Adrenal gland (tissue), 12 donors: Measurements from ENCODE around the gene NR2F1-AS1. TPM values are rescaled to one million over a fixed set of nuclear protein-coding genes. Genes with fewer than 3 reads are reported as not detected.
A peak's percentile ranks its signal among the peaks of the same experiment; 100 is the strongest.

Source experiments
- DNase-seq, 7 donors: peaks; one replicate each; pipeline ENCODE4 v3.0.0-alpha.2; 2019 to 2020
- H3K27ac ChIP-seq, 5 donors: fragments of 200-600 bp; sonication (generic) in 4 of 5; 1 replicate in 3 of 5; 2 replicates in 2 of 5; pipeline versions ENCODE4 v1.5.1 to v1.8.0; 2016 to 2020; ENCODE audit warnings: mild to moderate bottlenecking in 1 of 5
- H3K27me3 ChIP-seq: fragments of 200-600 bp; 2 replicates; pipeline ENCODE4 v1.8.0; 2021
- H3K36me3 ChIP-seq, 2 donors: fragments of 200-600 bp; replicated peaks in 1 of 2; 1 replicate in 1 of 2; 2 replicates in 1 of 2; pipeline versions ENCODE4 v1.5.1 to v1.8.0; 2018 to 2022
- H3K4me1 ChIP-seq, 2 donors: fragments of 200-600 bp; replicated peaks in 1 of 2; 1 replicate in 1 of 2; 2 replicates in 1 of 2; pipeline versions ENCODE4 v1.5.1 to v1.8.0; 2018 to 2021
- H3K4me3 ChIP-seq, 4 donors: fragments of 200-600 bp; sonication (generic) in 3 of 4; one replicate each; pipeline ENCODE4 v1.5.1; 2016 to 2018
- H3K9me3 ChIP-seq, 3 donors: fragments of 200-600 bp; sonication (generic) in 1 of 3; replicated peaks in 1 of 3; 1 replicate in 2 of 3; 2 replicates in 1 of 3; pipeline versions ENCODE4 v1.5.1 to v1.8.0; 2016 to 2021
- CTCF ChIP-seq, 6 experiments: fragments of 450-650 bp in 4 of 6; fragments of 200-600 bp in 2 of 6; sonication (generic) in 1 of 6; IDR thresholded peaks; 1 replicate in 5 of 6; 2 replicates in 1 of 6; pipeline versions ENCODE4 v1.5.1 to v1.8.0; 2016 to 2021; ENCODE audit warnings: antibody characterized with exemption in 6 of 6, mild to moderate bottlenecking in 2 of 6, moderate library complexity in 1 of 6
- POLR2A ChIP-seq, 2 donors: fragments of 450-650 bp; IDR thresholded peaks; one replicate each; pipeline ENCODE4 v1.6.1; 2017; ENCODE audit warnings: antibody characterized with exemption in 2 of 2, mild to moderate bottlenecking in 2 of 2, moderate library complexity in 1 of 2
- WGBS, 4 donors: extraction: QIAGEN DNeasy Blood & Tissue Kit in 2 of 4; methylation state at CpG; one replicate each; pipeline versions ENCODE4 v1.1.5 to v1.1.7; 2013 to 2017; 5-methylcytosine and 5-hydroxymethylcytosine counted together
- intact Hi-C, 2 donors: fragments of 100-400 bp; cut with DNase I; formaldehyde crosslinking; loops; one replicate each; pipeline versions ENCODE4 v1.14.1 to v1.15.0; 2022 to 2023
- polyA plus RNA-seq, 3 donors: library from polyadenylated mRNA; stranded (reverse); fragments of 200-250 nt in 2 of 3; fragments of 350-450 nt in 1 of 3; fragmentation: Illumina TruSeq in 1 of 3; extraction: RNeasy Lipid Tissue Mini Kit (QIAGEN cat#74804) in 1 of 3; gene quantifications; one replicate each; pipeline ENCODE4 v1.2.3, GENCODE V29; 2013 to 2014
- total RNA-seq, 9 donors: library from RNA; depleted of rRNA in 4 of 9; stranded (reverse); fragments of >200 nt in 4 of 9; fragments of 120-200 nt in 1 of 9; fragmentation: NEBNext Ultra II Directional in 1 of 9; extraction: Animal tissue kit (Norgen Biotek cat#: 25700) in 1 of 9; gene quantifications; one replicate each; pipeline versions ENCODE4 v1.1.0 to v1.2.4, GENCODE V29; 2013 to 2023
- donor health status: healthy with polysubstance abuse.
- donor health status: Bipolar disorder and iron deficiency.
- donor health status: DM: yes; HTN: yes; CAD: no.
- donor health status: DM: no; HTN: no; CAD: no.
- donor health status: DM: no; HTN: no; CAD: no.
- donor health status: DM: yes; HTN: yes; CAD: no.

Gene NR2F1-AS1
- total and polyA plus RNA-seq, 12 donors: 13.2 to 107 (median 29.1) TPM

- intact Hi-C loops: loop anchor here in 1 of 2 donors (5.0 kb wide), 1 partner anchor 188 kb away; no protein-coding TSS in a partner anchor
- no peak for DNase-seq
- no peaks in the 10 kb centered on the region for H3K4me1 ChIP-seq
- H3K27me3 ChIP-seq: peaks cover 49% of the 10 kb centered on the region
- no peaks in the 10 kb centered on the region for H3K36me3 ChIP-seq
- no peak overlapping the region for H3K4me3 ChIP-seq
- TF ChIP-seq CTCF (IDR thresholded peaks at IDR 0.05): no peak
- H3K9me3 ChIP-seq: no peaks in the 10 kb centered on the region
- 53 to 66% (median 60%) methylated on average over 7 of the region's 7 CpGs for WGBS, 4 donors
- no peak overlapping the region for H3K27ac ChIP-seq
These were observed 28.7 kb upstream of the NR2F1-AS1 start for GRCh38 chr5:93609762-93610161.

- H3K9me3 ChIP-seq: no peaks in the 10 kb centered on the region
- H3K27ac ChIP-seq: no peak overlapping the region
- H3K4me3 ChIP-seq: no peak overlapping the region
- no peaks in the 10 kb centered on the region for H3K36me3 ChIP-seq
- WGBS, 4 donors: 66 to 83% (median 68%) methylated on average over 4 of the region's 4 CpGs
- intact Hi-C loops: loop anchor here in 1 of 2 donors (5.0 kb wide), 1 partner anchor 188 kb away; no protein-coding TSS in a partner anchor
- no peak for DNase-seq
- no peak for TF ChIP-seq CTCF (IDR thresholded peaks at IDR 0.05)
- no peak for TF ChIP-seq POLR2A (IDR thresholded peaks at IDR 0.05)
- H3K27me3 ChIP-seq: peaks cover 46% of the 10 kb centered on the region
- H3K4me1 ChIP-seq: peaks cover 0 to 3% of the 10 kb centered on the region in 2 donors
These were observed 27.8 kb upstream of the NR2F1-AS1 start for GRCh38 chr5:93608855-93609254.

DNA sequence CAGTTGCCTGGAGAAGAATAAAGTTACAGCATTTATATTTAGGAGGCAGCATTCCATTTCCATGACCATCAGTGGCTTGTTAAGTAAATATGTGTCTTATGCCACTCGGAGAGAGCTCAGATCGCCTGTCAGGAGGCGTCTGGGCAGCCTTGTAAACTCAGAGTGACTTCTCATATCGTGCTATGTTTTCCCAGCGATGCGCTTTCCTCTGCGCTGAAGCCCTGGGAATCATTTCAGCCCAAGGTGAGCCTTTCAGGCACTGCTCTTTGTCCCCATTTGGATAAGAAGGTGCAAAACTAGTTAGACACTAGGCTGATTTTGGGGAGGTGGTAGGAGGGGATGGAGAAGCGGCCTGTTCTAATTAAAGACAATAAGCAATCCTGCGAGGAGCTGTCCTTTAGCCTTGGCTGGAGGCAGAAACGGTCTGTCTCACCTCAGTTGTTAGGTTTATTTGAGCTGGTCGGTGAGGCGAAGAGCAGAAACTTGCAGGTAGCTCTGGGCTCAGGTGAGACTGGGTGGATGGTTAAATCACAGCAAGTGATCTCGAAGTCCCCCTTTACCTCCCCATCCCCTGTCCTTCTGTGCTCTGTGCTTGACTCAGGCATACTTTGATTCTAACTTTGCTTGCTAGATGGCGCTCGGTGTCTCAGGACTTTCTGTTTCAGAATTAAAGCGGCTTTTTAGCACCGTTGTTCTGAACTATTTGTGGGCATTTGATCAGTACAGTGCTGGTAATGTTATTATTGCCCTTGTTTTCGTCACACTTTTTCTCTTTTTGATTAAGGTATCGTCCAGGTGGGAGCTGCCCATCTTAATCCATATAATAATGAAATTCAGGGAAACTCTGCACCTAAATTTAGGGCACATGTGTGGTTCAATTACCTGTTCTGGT, 26.6 kb upstream of the NR2F1-AS1 start:
- Histone ChIP-seq H3K4me3 (peak overlapping the region in 1 of 4 donors; percentile 12), H3K4me1 (peaks cover 0 to 3% of the 10 kb centered on the region in 2 donors), H3K36me3 (no peaks in the 10 kb centered on the region), H3K9me3 (no peaks in the 10 kb centered on the region), H3K27me3 (peaks cover 46% of the 10 kb centered on the region), H3K27ac (peak overlapping the region in 1 of 5 donors; percentile 6)
- intact Hi-C loops: loop anchor here in 1 of 2 donors (5.0 kb wide), 1 partner anchor 190 kb away; no protein-coding TSS in a partner anchor
- TF ChIP-seq POLR2A (IDR thresholded peaks at IDR 0.05): no peak
- peak; percentile 15 to 50 (median 44) for TF ChIP-seq CTCF (IDR thresholded peaks at IDR 0.05)
- WGBS, 4 donors: 23 to 29% (median 26%) methylated on average over 19 of the region's 19 CpGs
- peak in 4 of 7 donors; percentile 43 to 70 (median 60) for DNase-seq

GRCh38 chr5:93606382-93606752, 25.3 kb upstream of the NR2F1-AS1 start:
- Histone ChIP-seq H3K4me3 (no peak overlapping the region), H3K4me1 (peaks cover 0 to 3% of the 10 kb centered on the region in 2 donors), H3K36me3 (no peaks in the 10 kb centered on the region), H3K27ac (no peak overlapping the region), H3K9me3 (no peaks in the 10 kb centered on the region), H3K27me3 (peaks cover 44% of the 10 kb centered on the region)
- DNase-seq: no peak
- intact Hi-C loops: loop anchor here in 1 of 2 donors (5.0 kb wide), 1 partner anchor 191 kb away; no protein-coding TSS in a partner anchor
- TF ChIP-seq POLR2A (IDR thresholded peaks at IDR 0.05): no peak
- TF ChIP-seq CTCF (IDR thresholded peaks at IDR 0.05): no peak
